SK-N-SH (cell line): Measurements from ENCODE around the gene EIF3F. TPM values are rescaled to one million over a fixed set of nuclear protein-coding genes. Genes with fewer than 3 reads are reported as not detected.

Source experiments
- CTCF ChIA-PET: fragments of 300-600, 350-600 bp; formaldehyde crosslinking; extraction: SDS; loops from one replicate; lab custom pipeline; 2021; lab: Yijun Ruan, JAX
- POLR2A ChIA-PET: fragments of 350-600 bp; sonication (Branson Sonifier 250); formaldehyde crosslinking; extraction: SDS; loops from one replicate; lab custom pipeline; 2020; ENCODE audit warnings: antibody characterized with exemption, inconsistent platforms; lab: Yijun Ruan, JAX
- DNase-seq: peaks from one replicate; pipeline ENCODE4 v3.0.0; 2012
- H2AFZ ChIP-seq: fragments of 200-600 bp; sonication (generic); 2 replicates; pipeline ENCODE4 v1.8.1; 2016; ENCODE audit warnings: antibody characterized with exemption, mild to moderate bottlenecking, low read depth
- H3F3A ChIP-seq: fragments of 200-600 bp; sonication (generic); replicated peaks from 2 replicates; pipeline ENCODE3; 2016; ENCODE audit warnings: antibody characterized with exemption, mild to moderate bottlenecking; ENCODE audit not compliant: insufficient read depth
- H3K27ac ChIP-seq, 2 experiments: fragments of 200-500 bp in 1 of 2; fragments of 200-600 bp in 1 of 2; sonication (Bioruptor generic) in 1 of 2; sonication (generic), shearing (Covaris generic) in 1 of 2; 2 replicates each; pipeline versions ENCODE4 v1.5.1 to v1.6.1; 2014 to 2016; ENCODE audit warnings: low read depth in 2 of 2, inconsistent platforms in 1 of 2, low read length in 1 of 2, mild to moderate bottlenecking in 1 of 2, mixed read lengths in 1 of 2
- H3K27me3 ChIP-seq: fragments of 200-600 bp; sonication (generic), shearing (Covaris generic); 2 replicates; pipeline ENCODE4 v1.6.1; 2016; ENCODE audit warnings: mixed run types; ENCODE audit not compliant: insufficient read depth
- H3K36me3 ChIP-seq, 2 experiments: fragments of 200-500 bp in 1 of 2; fragments of 200-600 bp in 1 of 2; sonication (Bioruptor generic) in 1 of 2; sonication (generic) in 1 of 2; replicated peaks in 1 of 2; 2 replicates each; pipeline versions ENCODE3 to v1.5.1; 2014 to 2016; ENCODE audit warnings: low read length in 1 of 2, mild to moderate bottlenecking in 1 of 2; ENCODE audit not compliant: insufficient read depth in 2 of 2, control insufficient read depth in 1 of 2
- H3K4me1 ChIP-seq, 2 experiments: fragments of 200-500 bp in 1 of 2; fragments of 200-600 bp in 1 of 2; sonication (Bioruptor generic) in 1 of 2; sonication (generic), shearing (Covaris generic) in 1 of 2; 2 replicates each; pipeline versions ENCODE4 v1.5.1 to v1.6.1; 2014 to 2016; ENCODE audit warnings: low read depth in 1 of 2, low read length in 1 of 2, mixed run types in 1 of 2; ENCODE audit not compliant: insufficient read depth in 2 of 2, control insufficient read depth in 1 of 2
- H3K4me2 ChIP-seq: fragments of 200-600 bp; sonication (generic), shearing (Covaris generic); 2 replicates; pipeline ENCODE4 v1.6.1; 2017; ENCODE audit warnings: mixed run types
- H3K4me3 ChIP-seq, 2 experiments: fragments of 200-500 bp in 1 of 2; fragments of 200-600 bp in 1 of 2; sonication (Bioruptor generic) in 1 of 2; sonication (generic), shearing (Covaris generic) in 1 of 2; 2 replicates each; pipeline versions ENCODE4 v1.5.1 to v1.8.1; 2014 to 2016; ENCODE audit warnings: low read depth in 2 of 2, inconsistent platforms in 1 of 2, low read length in 1 of 2, mild to moderate bottlenecking in 1 of 2, mixed read lengths in 1 of 2, moderate library complexity in 1 of 2
- H3K79me2 ChIP-seq: fragments of 200-600 bp; sonication (generic); 2 replicates; pipeline ENCODE4 v1.8.1; 2017; ENCODE audit warnings: mild to moderate bottlenecking; ENCODE audit not compliant: insufficient read depth
- H3K9ac ChIP-seq: fragments of 200-600 bp; sonication (generic); 2 replicates; pipeline ENCODE4 v1.6.1; 2017; ENCODE audit warnings: mixed run types
- H3K9me2 ChIP-seq: fragments of 200-600 bp; sonication (generic); 2 replicates; pipeline ENCODE4 v1.6.1; 2017; ENCODE audit warnings: mixed run types
- H3K9me3 ChIP-seq: fragments of 200-600 bp; sonication (generic); 2 replicates; pipeline ENCODE4 v1.6.1; 2017; ENCODE audit warnings: mixed run types, mild to moderate bottlenecking, moderate library complexity
- H4K20me1 ChIP-seq: fragments of 200-600 bp; sonication (generic); 2 replicates; pipeline ENCODE4 v1.6.1; 2017; ENCODE audit warnings: mild to moderate bottlenecking, mixed run types; ENCODE audit not compliant: insufficient read depth
- CHD2 ChIP-seq: fragments of 150-350 bp; IDR thresholded peaks from 2 replicates; pipeline ENCODE4 v1.6.1; 2018; ENCODE audit warnings: low read length; ENCODE audit not compliant: partially characterized antibody
- ELF1 ChIP-seq: IDR thresholded peaks from 2 replicates; pipeline ENCODE4 v1.4.0; 2012
- EP300 ChIP-seq, 2 experiments: IDR thresholded peaks; 2 replicates each; pipeline versions ENCODE4 v1.4.0 to v1.6.1; 2012; ENCODE audit warnings: borderline replicate concordance in 1 of 2, low read depth in 1 of 2, low read length in 1 of 2
- FOXJ3 ChIP-seq: sonication (generic); formaldehyde crosslinking; IDR thresholded peaks from 2 replicates; pipeline ENCODE4 v1.5.1; 2020; ENCODE audit warnings: mild to moderate bottlenecking, missing genetic modification reagents
- FOXM1 ChIP-seq: IDR thresholded peaks from 2 replicates; pipeline ENCODE4 v1.4.0; 2012; ENCODE audit warnings: low read depth, mild to moderate bottlenecking
- GABPA ChIP-seq: IDR thresholded peaks from 2 replicates; pipeline ENCODE4 v1.4.0; 2012; ENCODE audit warnings: low read depth, mild to moderate bottlenecking
- GATA2 ChIP-seq: sonication (generic); formaldehyde crosslinking; IDR thresholded peaks from 2 replicates; pipeline ENCODE4 v1.5.0; 2020; ENCODE audit warnings: mild to moderate bottlenecking, missing genetic modification reagents
- MEF2A ChIP-seq: IDR thresholded peaks from 2 replicates; pipeline ENCODE4 v1.4.0; 2012; ENCODE audit warnings: low read depth, borderline replicate concordance
- NFIC ChIP-seq: IDR thresholded peaks from 2 replicates; pipeline ENCODE4 v1.4.0; 2012; ENCODE audit warnings: borderline replicate concordance
- NRF1 ChIP-seq: IDR thresholded peaks from 2 replicates; pipeline ENCODE4 v1.6.1; 2012; ENCODE audit warnings: low read depth, mild to moderate bottlenecking, low read length
- POLR2AphosphoS5 ChIP-seq: IDR thresholded peaks from 2 replicates; pipeline ENCODE4 v1.6.1; 2012; ENCODE audit warnings: low read depth, low read length
- RAD21 ChIP-seq: IDR thresholded peaks from 2 replicates; pipeline ENCODE4 v1.6.1; 2012; ENCODE audit warnings: mild to moderate bottlenecking, low read length
- TCF12 ChIP-seq: IDR thresholded peaks from 2 replicates; pipeline ENCODE4 v1.4.0; 2012
- TEAD4 ChIP-seq: IDR thresholded peaks from 2 replicates; pipeline ENCODE4 v1.4.0; 2012; ENCODE audit warnings: mild to moderate bottlenecking, borderline replicate concordance; ENCODE audit not compliant: insufficient read depth
- WGBS: methylation state at CpG from one replicate; pipeline ENCODE4 v1.1.6; 2017; ENCODE audit warnings: low lambda C conversion rate; 5-methylcytosine and 5-hydroxymethylcytosine counted together
- polyA plus RNA-seq, 3 experiments: library from polyadenylated mRNA; depleted of rRNA; stranded (reverse); fragments of >200 nt; gene quantifications; 2 replicates each; pipeline ENCODE4 v1.2.3, GENCODE V29; 2012
- TF ChIP-seq, protein P1 (sequence below): IDR thresholded peaks from 2 replicates; pipeline ENCODE4 v1.4.0; 2012; ENCODE audit warnings: low read depth
- TF ChIP-seq, protein P2 (sequence below): IDR thresholded peaks from 2 replicates; pipeline ENCODE4; 2012
- TF ChIP-seq, protein P3 (sequence below): fragments of 150-350 bp; IDR thresholded peaks from 2 replicates; pipeline ENCODE4 v1.6.1; 2016; ENCODE audit warnings: mild to moderate bottlenecking, low read depth, low read length
- TF ChIP-seq, protein P4 (sequence below): IDR thresholded peaks from 2 replicates; pipeline ENCODE4 v1.6.1; 2012; ENCODE audit warnings: mild to moderate bottlenecking, low read depth, low read length, moderate library complexity
- TF ChIP-seq, protein P5 (sequence below): IDR thresholded peaks from 2 replicates; pipeline ENCODE4 v1.4.0; 2012; ENCODE audit warnings: low read depth, borderline replicate concordance
- TF ChIP-seq, protein P6 (sequence below): fragments of 200-600 bp; sonication (generic); IDR thresholded peaks from 2 replicates; pipeline ENCODE4 v1.6.1; 2017; ENCODE audit warnings: antibody characterized with exemption, mild to moderate bottlenecking, moderate library complexity

The EIF3F gene
- polyA plus RNA-seq, 1 of the 3 experiments (the other 2 are of a cell fraction) = 341 TPM

DNA sequence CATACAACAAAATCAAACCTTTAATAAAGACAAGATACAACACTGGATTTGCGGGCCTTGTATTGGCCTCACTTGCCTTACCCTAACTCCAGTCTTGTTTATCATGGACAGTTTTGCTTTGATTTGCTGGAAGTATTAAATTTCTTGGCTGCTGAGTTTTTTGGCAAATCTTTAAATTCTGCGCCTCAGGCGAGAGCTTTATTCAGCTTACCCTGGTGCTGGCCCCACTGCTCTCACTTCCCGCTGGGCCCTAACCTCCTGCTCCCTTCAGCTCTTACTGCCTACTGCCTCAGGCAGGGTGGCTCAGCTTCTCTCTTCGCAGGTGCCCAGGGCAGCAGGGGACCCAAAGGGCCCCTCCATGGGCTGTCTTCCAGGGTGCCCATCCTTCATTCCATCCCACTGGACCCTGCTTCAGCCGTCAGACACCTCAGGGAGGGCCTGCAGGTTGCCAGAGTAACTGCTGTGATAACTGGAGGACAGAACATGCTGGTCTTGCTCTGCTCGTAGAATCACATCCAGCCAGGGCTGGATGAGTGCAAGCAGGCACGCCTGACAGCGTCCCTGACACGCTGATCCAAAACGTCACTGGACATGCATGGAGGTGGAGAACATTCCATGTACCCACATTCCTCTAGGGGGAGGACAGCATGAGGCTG, 48.2 kb downstream of the EIF3F start:
- peaks cover 0 to 48% of the 10 kb centered on the region in 2 experiments; a peak in 1 of 4 replicates for H3K4me1 ChIP-seq
- no peaks in the 10 kb centered on the region for H3K27me3 ChIP-seq
- ChIA-PET CTCF (interaction anchor here (1.3 to 11.3 kb wide), 10 partner anchors 9 to 54 kb away, joined by 3 to 620 read pairs (median 22); partner anchors contain the start of gene TUB), POLR2A (interaction anchor here (2.8 kb wide), 1 partner anchor 33 kb away, joined by 27 read pairs; no protein-coding TSS in a partner anchor)
- H3K9me2 ChIP-seq = no peaks in the 10 kb centered on the region
- no peaks in the 10 kb centered on the region for H3F3A ChIP-seq
- TF ChIP-seq NRF1 = no peak
- TF ChIP-seq, protein P1, sequence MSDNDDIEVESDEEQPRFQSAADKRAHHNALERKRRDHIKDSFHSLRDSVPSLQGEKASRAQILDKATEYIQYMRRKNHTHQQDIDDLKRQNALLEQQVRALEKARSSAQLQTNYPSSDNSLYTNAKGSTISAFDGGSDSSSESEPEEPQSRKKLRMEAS = no peak
- no peak for TF ChIP-seq ELF1
- TF ChIP-seq, protein P2, sequence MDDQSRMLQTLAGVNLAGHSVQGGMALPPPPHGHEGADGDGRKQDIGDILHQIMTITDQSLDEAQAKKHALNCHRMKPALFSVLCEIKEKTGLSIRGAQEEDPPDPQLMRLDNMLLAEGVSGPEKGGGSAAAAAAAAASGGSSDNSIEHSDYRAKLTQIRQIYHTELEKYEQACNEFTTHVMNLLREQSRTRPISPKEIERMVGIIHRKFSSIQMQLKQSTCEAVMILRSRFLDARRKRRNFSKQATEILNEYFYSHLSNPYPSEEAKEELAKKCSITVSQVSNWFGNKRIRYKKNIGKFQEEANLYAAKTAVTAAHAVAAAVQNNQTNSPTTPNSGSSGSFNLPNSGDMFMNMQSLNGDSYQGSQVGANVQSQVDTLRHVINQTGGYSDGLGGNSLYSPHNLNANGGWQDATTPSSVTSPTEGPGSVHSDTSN = no peak
- TF ChIP-seq, protein P3, sequence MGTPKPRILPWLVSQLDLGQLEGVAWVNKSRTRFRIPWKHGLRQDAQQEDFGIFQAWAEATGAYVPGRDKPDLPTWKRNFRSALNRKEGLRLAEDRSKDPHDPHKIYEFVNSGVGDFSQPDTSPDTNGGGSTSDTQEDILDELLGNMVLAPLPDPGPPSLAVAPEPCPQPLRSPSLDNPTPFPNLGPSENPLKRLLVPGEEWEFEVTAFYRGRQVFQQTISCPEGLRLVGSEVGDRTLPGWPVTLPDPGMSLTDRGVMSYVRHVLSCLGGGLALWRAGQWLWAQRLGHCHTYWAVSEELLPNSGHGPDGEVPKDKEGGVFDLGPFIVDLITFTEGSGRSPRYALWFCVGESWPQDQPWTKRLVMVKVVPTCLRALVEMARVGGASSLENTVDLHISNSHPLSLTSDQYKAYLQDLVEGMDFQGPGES = no peak
- no peak for TF ChIP-seq CHD2
- TF ChIP-seq, protein P4, sequence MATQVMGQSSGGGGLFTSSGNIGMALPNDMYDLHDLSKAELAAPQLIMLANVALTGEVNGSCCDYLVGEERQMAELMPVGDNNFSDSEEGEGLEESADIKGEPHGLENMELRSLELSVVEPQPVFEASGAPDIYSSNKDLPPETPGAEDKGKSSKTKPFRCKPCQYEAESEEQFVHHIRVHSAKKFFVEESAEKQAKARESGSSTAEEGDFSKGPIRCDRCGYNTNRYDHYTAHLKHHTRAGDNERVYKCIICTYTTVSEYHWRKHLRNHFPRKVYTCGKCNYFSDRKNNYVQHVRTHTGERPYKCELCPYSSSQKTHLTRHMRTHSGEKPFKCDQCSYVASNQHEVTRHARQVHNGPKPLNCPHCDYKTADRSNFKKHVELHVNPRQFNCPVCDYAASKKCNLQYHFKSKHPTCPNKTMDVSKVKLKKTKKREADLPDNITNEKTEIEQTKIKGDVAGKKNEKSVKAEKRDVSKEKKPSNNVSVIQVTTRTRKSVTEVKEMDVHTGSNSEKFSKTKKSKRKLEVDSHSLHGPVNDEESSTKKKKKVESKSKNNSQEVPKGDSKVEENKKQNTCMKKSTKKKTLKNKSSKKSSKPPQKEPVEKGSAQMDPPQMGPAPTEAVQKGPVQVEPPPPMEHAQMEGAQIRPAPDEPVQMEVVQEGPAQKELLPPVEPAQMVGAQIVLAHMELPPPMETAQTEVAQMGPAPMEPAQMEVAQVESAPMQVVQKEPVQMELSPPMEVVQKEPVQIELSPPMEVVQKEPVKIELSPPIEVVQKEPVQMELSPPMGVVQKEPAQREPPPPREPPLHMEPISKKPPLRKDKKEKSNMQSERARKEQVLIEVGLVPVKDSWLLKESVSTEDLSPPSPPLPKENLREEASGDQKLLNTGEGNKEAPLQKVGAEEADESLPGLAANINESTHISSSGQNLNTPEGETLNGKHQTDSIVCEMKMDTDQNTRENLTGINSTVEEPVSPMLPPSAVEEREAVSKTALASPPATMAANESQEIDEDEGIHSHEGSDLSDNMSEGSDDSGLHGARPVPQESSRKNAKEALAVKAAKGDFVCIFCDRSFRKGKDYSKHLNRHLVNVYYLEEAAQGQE = no peak
- TF ChIP-seq, protein P5, sequence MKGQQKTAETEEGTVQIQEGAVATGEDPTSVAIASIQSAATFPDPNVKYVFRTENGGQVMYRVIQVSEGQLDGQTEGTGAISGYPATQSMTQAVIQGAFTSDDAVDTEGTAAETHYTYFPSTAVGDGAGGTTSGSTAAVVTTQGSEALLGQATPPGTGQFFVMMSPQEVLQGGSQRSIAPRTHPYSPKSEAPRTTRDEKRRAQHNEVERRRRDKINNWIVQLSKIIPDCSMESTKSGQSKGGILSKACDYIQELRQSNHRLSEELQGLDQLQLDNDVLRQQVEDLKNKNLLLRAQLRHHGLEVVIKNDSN = no peak
- TF ChIP-seq, protein P6, sequence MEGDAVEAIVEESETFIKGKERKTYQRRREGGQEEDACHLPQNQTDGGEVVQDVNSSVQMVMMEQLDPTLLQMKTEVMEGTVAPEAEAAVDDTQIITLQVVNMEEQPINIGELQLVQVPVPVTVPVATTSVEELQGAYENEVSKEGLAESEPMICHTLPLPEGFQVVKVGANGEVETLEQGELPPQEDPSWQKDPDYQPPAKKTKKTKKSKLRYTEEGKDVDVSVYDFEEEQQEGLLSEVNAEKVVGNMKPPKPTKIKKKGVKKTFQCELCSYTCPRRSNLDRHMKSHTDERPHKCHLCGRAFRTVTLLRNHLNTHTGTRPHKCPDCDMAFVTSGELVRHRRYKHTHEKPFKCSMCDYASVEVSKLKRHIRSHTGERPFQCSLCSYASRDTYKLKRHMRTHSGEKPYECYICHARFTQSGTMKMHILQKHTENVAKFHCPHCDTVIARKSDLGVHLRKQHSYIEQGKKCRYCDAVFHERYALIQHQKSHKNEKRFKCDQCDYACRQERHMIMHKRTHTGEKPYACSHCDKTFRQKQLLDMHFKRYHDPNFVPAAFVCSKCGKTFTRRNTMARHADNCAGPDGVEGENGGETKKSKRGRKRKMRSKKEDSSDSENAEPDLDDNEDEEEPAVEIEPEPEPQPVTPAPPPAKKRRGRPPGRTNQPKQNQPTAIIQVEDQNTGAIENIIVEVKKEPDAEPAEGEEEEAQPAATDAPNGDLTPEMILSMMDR = no peak
- no peak for TF ChIP-seq TEAD4
- TF ChIP-seq POLR2AphosphoS5 = no peak
- no peak for TF ChIP-seq MEF2A
- TF ChIP-seq GABPA = no peak
- no peak for TF ChIP-seq GATA2
- TF ChIP-seq EP300 (IDR thresholded peaks at IDR 0.05; ENCODE audit: borderline replicate concordance in 1 of 2, low read depth in 1 of 2, low read length in 1 of 2) = no peak
- no peak for TF ChIP-seq FOXJ3 (CRISPR knock-in tag)
- TF ChIP-seq TCF12 = no peak
- no peak for TF ChIP-seq NFIC
- TF ChIP-seq FOXM1 = no peak
- no peak for TF ChIP-seq RAD21
- no peak overlapping the region for H3K4me3 ChIP-seq
- no peak overlapping the region for H3K9ac ChIP-seq
- H4K20me1 ChIP-seq = no peaks in the 10 kb centered on the region
- H2AFZ ChIP-seq = no peak overlapping the region
- no peak for DNase-seq
- peak overlapping the region in 1 of 2 experiments; percentile 34; a peak in 1 of 4 replicates for H3K27ac ChIP-seq
- H3K79me2 ChIP-seq = no peaks in the 10 kb centered on the region
- H3K9me3 ChIP-seq = no peaks in the 10 kb centered on the region
- H3K36me3 ChIP-seq = no peaks in the 10 kb centered on the region
- 82% methylated on average over 10 of the region's 11 CpGs for WGBS
- no peak overlapping the region for H3K4me2 ChIP-seq
